A549 (cell line): ENCODE measurements around the gene EGFLAM. TPM values are rescaled to one million over a fixed set of nuclear protein-coding genes. Genes with fewer than 3 reads are reported as not detected.

Experiments used
- ATAC-seq, 2 experiments: fragments of 200-7000 bp in 1 of 2; fragments of >200 bp in 1 of 2; cut with Nextera tagmentation in 1 of 2; cut with Tn5 transposase in 1 of 2; 3 replicates each; pipeline versions ENCODE4 v1.8.0 to v1.9.1; 2018 to 2020; ENCODE audit warnings: mild to moderate bottlenecking in 1 of 2, moderate library complexity in 1 of 2
- CTCF ChIA-PET: fragments of 300-600 bp; sonication (Branson Sonifier 250); formaldehyde crosslinking; extraction: SDS; loops from one replicate; lab custom pipeline; 2021; ENCODE audit warnings: antibody characterized with exemption, inconsistent platforms; lab: Yijun Ruan, JAX
- POLR2A ChIA-PET: fragments of 350-600 bp; formaldehyde crosslinking; extraction: SDS; loops from one replicate; lab custom pipeline; 2021; ENCODE audit warnings: antibody characterized with exemption, inconsistent platforms; lab: Yijun Ruan, JAX
- DNase-seq, 2 experiments: peaks; one replicate each; pipeline versions ENCODE4 v3.0.0 to v3.0.0-alpha.2; 2011 to 2016; ENCODE audit warnings: low read depth in 1 of 2, low spot score in 1 of 2
- FAIRE-seq: peaks from 2 replicates; lab custom pipeline; 2011; peaks lifted over from hg19 to GRCh38; lab: Jason Lieb, UNC
- H3K27ac ChIP-seq, 2 experiments: fragments of >200 bp; sonication (Bioruptor Twin); formaldehyde crosslinking; 3 replicates each; pipeline ENCODE4 v1.5.1; 2016 to 2017
- H3K4me1 ChIP-seq: fragments of >200 bp; sonication (Bioruptor Twin); formaldehyde crosslinking; 3 replicates; pipeline ENCODE4 v1.6.1; 2016
- H3K4me2 ChIP-seq: fragments of >200 bp; sonication (Bioruptor Twin); formaldehyde crosslinking; 3 replicates; pipeline ENCODE4 v1.6.1; 2016
- H3K4me3 ChIP-seq: fragments of >200 bp; sonication (Bioruptor Twin); formaldehyde crosslinking; 3 replicates; pipeline ENCODE4 v1.5.1; 2016
- H3K9me3 ChIP-seq: fragments of >200 bp; sonication (Bioruptor Twin); formaldehyde crosslinking; 3 replicates; pipeline ENCODE4 v1.6.1; 2016
- CBX2 ChIP-seq: fragments of 200-600 bp; sonication (generic); IDR thresholded peaks from 2 replicates; pipeline ENCODE4 v1.6.1; 2016; ENCODE audit warnings: low read depth, mild to moderate bottlenecking, borderline replicate concordance
- CBX8 ChIP-seq: fragments of 200-600 bp; sonication (generic); IDR thresholded peaks from 2 replicates; pipeline ENCODE4 v1.6.1; 2016
- CHD4 ChIP-seq: fragments of 200-600 bp; sonication (generic); IDR thresholded peaks from 2 replicates; pipeline ENCODE4 v1.6.1; 2016; ENCODE audit warnings: antibody characterized with exemption, mild to moderate bottlenecking, borderline replicate concordance
- EHF ChIP-seq: fragments of 250-450 bp; sonication (Bioruptor Pico); IDR thresholded peaks from 2 replicates; pipeline ENCODE4 v1.5.0; 2020; ENCODE audit warnings: mild to moderate bottlenecking
- GATA3 ChIP-seq: IDR thresholded peaks from 2 replicates; pipeline ENCODE4 v1.6.1; 2012; ENCODE audit warnings: borderline replicate concordance
- POLR2AphosphoS2 ChIP-seq: conservative IDR thresholded peaks from 2 replicates; pipeline ENCODE4 v1.6.1; 2012; ENCODE audit warnings: low read length, improper control_type of control experiment, inconsistent platforms
- RCOR1 ChIP-seq: fragments of 150-350 bp; IDR thresholded peaks from 2 replicates; pipeline ENCODE4 v1.6.1; 2014; ENCODE audit warnings: antibody characterized with exemption, low read length, low read depth
- TP53 ChIP-seq: fragments of 250-450 bp; sonication (Bioruptor Pico); IDR thresholded peaks from 2 replicates; pipeline ENCODE4 v1.5.0; 2021; ENCODE audit warnings: mild to moderate bottlenecking, moderate library complexity
- ZC3H11A ChIP-seq: fragments of 450-650 bp; IDR thresholded peaks from 2 replicates; pipeline ENCODE4 v1.6.1; 2014; ENCODE audit warnings: antibody characterized with exemption, mild to moderate bottlenecking
- ZFP36 ChIP-seq: fragments of 450-650 bp; IDR thresholded peaks from 2 replicates; pipeline ENCODE4 v1.6.1; 2014; ENCODE audit warnings: borderline replicate concordance; ENCODE audit not compliant: partially characterized antibody
- ZSCAN20 ChIP-seq: fragments of 250-450 bp; sonication (Bioruptor Pico); IDR thresholded peaks from 2 replicates; pipeline ENCODE4 v1.8.0; 2022; ENCODE audit warnings: mild to moderate bottlenecking, moderate library complexity
- WGBS: methylation state at CpG from one replicate; pipeline ENCODE4 v1.1.6; 2017; ENCODE audit errors: missing lambda C conversion rate; 5-methylcytosine and 5-hydroxymethylcytosine counted together
- polyA plus RNA-seq, 4 experiments: library from polyadenylated mRNA; depleted of rRNA in 3 of 4; stranded (reverse); fragments of >200 nt; fragmentation: RNase III in 1 of 4; extraction: RNeasy Plus Mini Kit Qiagen cat#74134 plus additional on column Dnase treatment in 1 of 4; gene quantifications; 2 replicates in 3 of 4; 3 replicates in 1 of 4; pipeline ENCODE4 v1.2.3, GENCODE V29; 2011 to 2017
- TF ChIP-seq, protein P1 (sequence below): fragments of 250-450 bp; sonication (Bioruptor Pico); IDR thresholded peaks from 2 replicates; pipeline ENCODE4 v1.5.0; 2020; ENCODE audit warnings: low read depth, mild to moderate bottlenecking, moderate library complexity
- TF ChIP-seq, protein P2 (sequence below): fragments of 200-600 bp; sonication (generic); IDR thresholded peaks from 2 replicates; pipeline ENCODE4 v1.6.1; 2016; ENCODE audit warnings: antibody characterized with exemption, mild to moderate bottlenecking, moderate library complexity
- TF ChIP-seq, protein P3 (sequence below): fragments of >200 bp; sonication (Bioruptor Twin); formaldehyde crosslinking; IDR thresholded peaks from 3 replicates; pipeline ENCODE4 v1.5.1; 2016
- TF ChIP-seq, protein P4 (sequence below): fragments of 250-450 bp; sonication (Bioruptor Pico); IDR thresholded peaks from 2 replicates; pipeline ENCODE4 v1.5.0; 2021; ENCODE audit warnings: mild to moderate bottlenecking, moderate library complexity, borderline replicate concordance

EGFLAM gene
- polyA plus RNA-seq, 2 of the 4 experiments (the other 2 are of a cell fraction): 0.13 TPM; not detected in 1

DNA sequence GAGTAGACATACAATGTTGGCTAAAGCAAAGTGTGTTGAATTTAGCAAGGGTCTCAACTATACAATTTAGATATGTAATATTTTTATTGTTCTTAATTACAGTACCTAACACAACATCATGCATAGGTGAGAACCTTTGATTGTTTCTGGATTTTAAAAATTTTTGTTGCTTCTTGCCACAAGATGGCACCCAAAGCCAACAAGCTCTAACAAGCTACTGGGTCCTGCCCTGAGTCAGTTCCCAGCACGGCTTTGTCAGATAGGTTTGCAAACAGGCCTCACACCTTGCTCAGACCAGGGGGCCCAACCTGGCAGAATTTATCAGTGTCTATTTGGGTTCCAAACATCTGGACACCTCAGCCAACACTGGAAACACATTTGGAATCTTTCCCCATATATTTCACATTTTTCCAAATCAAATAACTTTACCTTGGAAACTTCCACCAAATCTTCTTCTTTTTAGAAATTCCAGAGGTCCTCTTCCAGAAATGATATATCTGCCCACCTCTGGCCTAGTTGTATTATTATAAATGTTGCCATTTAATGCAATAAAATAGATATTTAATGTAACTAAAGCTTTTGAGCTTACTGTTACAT lies 49.5 kb upstream of the EGFLAM start (continued):
- TF ChIP-seq, protein P1, sequence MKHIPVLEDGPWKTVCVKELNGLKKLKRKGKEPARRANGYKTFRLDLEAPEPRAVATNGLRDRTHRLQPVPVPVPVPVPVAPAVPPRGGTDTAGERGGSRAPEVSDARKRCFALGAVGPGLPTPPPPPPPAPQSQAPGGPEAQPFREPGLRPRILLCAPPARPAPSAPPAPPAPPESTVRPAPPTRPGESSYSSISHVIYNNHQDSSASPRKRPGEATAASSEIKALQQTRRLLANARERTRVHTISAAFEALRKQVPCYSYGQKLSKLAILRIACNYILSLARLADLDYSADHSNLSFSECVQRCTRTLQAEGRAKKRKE (CRISPR knock-in tag): no peak
- TF ChIP-seq TP53 (CRISPR knock-in tag): no peak
- no peak for TF ChIP-seq POLR2AphosphoS2
- no peak for TF ChIP-seq RCOR1

DNA sequence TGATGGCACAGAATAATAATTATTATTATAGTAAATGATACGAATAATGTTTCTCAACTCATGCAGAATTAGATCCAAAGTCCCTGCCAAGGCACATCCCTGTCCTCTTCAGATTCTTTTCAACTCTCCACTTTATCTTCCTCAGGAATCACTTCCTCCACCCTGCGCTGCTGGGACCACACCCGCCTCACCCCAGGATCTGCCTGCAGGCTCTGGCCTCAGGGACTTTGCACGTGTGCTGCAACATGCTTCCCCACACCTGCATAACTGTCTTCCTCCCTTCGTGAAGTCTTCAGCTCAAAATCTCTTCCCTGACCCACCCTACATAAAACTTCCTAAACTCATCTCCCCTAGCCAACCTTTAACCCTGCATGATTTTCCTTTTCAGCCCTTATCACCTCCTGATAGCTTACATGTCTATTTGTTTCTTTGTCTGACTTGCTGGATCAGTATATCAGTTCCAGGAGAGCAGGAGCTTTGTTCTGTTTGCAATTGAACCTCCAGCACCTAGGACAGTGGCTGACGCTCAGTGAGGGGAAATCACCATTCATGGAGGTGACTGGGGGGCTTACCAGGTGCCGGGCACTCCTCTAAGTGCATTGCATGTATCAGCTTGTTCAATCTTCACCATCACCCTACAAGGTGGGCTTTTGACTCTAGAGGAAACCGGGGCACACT lies 47.5 kb upstream of the EGFLAM start:
- Histone ChIP-seq H3K4me3 (no peak overlapping the region), H3K4me2 (no peak overlapping the region), H3K4me1 (no peaks in the 10 kb centered on the region), H3K9me3 (no peaks in the 10 kb centered on the region), H3K27ac (no peak overlapping the region)
- ChIA-PET POLR2A (no interaction called here), CTCF (interaction anchor here (0.6 to 1.7 kb wide), 6 partner anchors 17 to 711 kb away, joined by 3 to 8 read pairs (median 4); no protein-coding TSS in a partner anchor)
- no peak for DNase-seq
- 7% methylated on average over 8 of the region's 8 CpGs for WGBS
- ATAC-seq: no peak
- TF ChIP-seq, protein P2, sequence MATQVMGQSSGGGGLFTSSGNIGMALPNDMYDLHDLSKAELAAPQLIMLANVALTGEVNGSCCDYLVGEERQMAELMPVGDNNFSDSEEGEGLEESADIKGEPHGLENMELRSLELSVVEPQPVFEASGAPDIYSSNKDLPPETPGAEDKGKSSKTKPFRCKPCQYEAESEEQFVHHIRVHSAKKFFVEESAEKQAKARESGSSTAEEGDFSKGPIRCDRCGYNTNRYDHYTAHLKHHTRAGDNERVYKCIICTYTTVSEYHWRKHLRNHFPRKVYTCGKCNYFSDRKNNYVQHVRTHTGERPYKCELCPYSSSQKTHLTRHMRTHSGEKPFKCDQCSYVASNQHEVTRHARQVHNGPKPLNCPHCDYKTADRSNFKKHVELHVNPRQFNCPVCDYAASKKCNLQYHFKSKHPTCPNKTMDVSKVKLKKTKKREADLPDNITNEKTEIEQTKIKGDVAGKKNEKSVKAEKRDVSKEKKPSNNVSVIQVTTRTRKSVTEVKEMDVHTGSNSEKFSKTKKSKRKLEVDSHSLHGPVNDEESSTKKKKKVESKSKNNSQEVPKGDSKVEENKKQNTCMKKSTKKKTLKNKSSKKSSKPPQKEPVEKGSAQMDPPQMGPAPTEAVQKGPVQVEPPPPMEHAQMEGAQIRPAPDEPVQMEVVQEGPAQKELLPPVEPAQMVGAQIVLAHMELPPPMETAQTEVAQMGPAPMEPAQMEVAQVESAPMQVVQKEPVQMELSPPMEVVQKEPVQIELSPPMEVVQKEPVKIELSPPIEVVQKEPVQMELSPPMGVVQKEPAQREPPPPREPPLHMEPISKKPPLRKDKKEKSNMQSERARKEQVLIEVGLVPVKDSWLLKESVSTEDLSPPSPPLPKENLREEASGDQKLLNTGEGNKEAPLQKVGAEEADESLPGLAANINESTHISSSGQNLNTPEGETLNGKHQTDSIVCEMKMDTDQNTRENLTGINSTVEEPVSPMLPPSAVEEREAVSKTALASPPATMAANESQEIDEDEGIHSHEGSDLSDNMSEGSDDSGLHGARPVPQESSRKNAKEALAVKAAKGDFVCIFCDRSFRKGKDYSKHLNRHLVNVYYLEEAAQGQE: peak; percentile 51; the same call in 1 of the 2 replicates
- no peak for TF ChIP-seq CHD4
- FAIRE-seq: no peak

DNA sequence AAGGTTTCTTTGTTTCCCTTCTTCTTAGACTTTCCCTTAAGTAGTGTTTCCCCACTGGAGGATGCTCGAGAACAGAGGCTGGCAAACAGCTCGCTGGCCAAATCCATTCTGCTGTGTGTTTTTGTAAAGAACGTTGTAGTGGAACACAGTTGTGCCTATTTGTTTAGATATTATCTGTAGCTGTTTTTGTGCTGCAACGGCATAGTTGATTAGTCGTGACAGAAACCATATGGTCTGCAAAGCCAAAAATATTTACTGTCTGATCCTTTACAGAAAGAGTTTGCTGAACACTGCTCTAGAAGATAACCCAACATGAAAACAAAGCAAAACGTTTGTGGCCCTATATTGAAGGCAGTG lies 47.0 kb upstream of the EGFLAM start:
- no peak for FAIRE-seq
- H3K4me3 ChIP-seq: no peak overlapping the region

More for the DNA sequence above, 47.0 kb upstream of the EGFLAM start:
- POLR2A ChIA-PET: no interaction called here
- Histone ChIP-seq H3K27ac (no peak overlapping the region), H3K4me1 (no peaks in the 10 kb centered on the region), H3K4me2 (no peak overlapping the region), H3K9me3 (no peaks in the 10 kb centered on the region)
- ATAC-seq (no peak), DNase-seq (no peak)
- CTCF ChIA-PET: interaction anchor here (0.6 to 1.7 kb wide), 6 partner anchors 18 to 711 kb away, joined by 3 to 8 read pairs (median 4); no protein-coding TSS in a partner anchor
- 5% methylated on average over 6 of the region's 6 CpGs for WGBS
- TF ChIP-seq ZFP36: no peak
- TF ChIP-seq, protein P3, sequence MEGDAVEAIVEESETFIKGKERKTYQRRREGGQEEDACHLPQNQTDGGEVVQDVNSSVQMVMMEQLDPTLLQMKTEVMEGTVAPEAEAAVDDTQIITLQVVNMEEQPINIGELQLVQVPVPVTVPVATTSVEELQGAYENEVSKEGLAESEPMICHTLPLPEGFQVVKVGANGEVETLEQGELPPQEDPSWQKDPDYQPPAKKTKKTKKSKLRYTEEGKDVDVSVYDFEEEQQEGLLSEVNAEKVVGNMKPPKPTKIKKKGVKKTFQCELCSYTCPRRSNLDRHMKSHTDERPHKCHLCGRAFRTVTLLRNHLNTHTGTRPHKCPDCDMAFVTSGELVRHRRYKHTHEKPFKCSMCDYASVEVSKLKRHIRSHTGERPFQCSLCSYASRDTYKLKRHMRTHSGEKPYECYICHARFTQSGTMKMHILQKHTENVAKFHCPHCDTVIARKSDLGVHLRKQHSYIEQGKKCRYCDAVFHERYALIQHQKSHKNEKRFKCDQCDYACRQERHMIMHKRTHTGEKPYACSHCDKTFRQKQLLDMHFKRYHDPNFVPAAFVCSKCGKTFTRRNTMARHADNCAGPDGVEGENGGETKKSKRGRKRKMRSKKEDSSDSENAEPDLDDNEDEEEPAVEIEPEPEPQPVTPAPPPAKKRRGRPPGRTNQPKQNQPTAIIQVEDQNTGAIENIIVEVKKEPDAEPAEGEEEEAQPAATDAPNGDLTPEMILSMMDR: no peak
- no peak for TF ChIP-seq ZC3H11A
- TF ChIP-seq CBX2: no peak
- TF ChIP-seq CBX8: no peak
- TF ChIP-seq, protein P4, sequence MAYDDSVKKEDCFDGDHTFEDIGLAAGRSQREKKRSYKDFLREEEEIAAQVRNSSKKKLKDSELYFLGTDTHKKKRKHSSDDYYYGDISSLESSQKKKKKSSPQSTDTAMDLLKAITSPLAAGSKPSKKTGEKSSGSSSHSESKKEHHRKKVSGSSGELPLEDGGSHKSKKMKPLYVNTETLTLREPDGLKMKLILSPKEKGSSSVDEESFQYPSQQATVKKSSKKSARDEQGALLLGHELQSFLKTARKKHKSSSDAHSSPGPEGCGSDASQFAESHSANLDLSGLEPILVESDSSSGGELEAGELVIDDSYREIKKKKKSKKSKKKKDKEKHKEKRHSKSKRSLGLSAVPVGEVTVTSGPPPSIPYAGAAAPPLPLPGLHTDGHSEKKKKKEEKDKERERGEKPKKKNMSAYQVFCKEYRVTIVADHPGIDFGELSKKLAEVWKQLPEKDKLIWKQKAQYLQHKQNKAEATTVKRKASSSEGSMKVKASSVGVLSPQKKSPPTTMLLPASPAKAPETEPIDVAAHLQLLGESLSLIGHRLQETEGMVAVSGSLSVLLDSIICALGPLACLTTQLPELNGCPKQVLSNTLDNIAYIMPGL (CRISPR knock-in tag): no peak
- TF ChIP-seq EHF (CRISPR knock-in tag): no peak
- TF ChIP-seq ZSCAN20 (CRISPR knock-in tag): no peak
- TF ChIP-seq GATA3: no peak
- TF ChIP-seq, protein P1 (CRISPR knock-in tag): no peak
